ENCODE results near the gene MGAT4B.
"Not testable (repeated sequence)": the region's sequence is repeated elsewhere in the genome, so short reads cannot be mapped to it uniquely, and the experiment has no call there.

MGAT4B gene

DNA sequence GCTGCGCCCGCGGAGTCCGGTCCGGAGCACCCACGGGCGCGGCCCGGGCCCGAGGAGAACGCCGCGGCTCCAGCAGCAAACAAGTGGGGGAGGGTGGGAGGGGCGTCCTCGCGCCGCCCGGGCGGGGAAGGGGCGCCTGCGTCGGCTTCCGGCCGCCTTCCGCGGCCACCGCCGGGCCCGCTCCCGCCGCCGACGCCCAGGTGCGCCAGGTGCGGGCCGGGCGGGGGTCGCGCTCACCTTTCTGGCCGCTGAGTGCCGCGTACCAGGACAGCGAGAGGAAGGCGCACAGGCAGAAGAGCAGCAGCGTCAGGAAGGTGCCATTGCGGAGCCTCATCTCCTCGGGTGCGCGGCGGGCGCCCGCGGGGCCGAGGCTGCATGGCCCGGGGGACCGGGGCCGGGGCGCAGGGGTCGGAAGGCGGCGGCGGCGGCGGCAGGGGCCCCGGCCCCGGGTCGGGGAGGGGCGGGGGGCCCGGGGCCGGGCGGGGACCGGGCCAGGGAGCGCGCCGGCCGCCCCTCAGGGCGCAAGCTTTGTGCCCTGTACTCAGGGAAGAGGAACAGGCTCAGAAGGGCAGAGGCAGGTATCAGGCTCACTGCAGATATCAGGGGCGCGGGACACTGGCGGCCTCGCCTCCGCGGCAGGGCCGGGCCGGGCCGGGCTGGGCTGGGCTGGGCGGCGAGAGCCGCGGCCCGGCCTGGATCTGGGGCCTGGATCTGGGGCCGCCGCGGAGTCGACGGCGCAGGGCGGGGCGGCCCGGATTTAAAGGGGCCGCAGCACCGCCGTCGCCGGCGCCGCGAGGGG, at the start of gene MGAT4B:
Gene MGAT4B, minus strand, starts transcription at position 617 of the 799 bp plus-strand sequence. Its CDS starts 283 bp downstream, at position 334.
- DNase-seq: peak; percentile 33

DNA sequence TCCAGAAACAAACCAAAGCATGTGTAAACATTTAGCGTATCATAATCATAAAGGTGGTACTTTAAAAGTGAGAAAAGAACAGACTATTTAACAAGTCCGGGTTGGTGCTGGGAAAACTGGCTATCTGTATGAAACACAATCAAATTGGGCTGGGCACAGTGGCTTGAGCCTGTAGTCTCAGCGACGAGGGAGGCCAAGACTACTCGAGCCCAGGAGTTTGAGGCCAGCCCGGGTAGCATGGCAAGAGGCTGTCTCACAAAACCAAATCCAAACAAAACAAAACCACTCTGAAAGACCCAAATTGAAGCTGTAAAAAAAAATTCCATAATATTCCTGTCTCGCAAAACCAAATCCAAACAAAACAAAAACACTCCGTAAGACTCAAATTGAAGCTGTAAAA, 47.7 kb upstream of the MGAT4B start:
- no peak for DNase-seq

DNA sequence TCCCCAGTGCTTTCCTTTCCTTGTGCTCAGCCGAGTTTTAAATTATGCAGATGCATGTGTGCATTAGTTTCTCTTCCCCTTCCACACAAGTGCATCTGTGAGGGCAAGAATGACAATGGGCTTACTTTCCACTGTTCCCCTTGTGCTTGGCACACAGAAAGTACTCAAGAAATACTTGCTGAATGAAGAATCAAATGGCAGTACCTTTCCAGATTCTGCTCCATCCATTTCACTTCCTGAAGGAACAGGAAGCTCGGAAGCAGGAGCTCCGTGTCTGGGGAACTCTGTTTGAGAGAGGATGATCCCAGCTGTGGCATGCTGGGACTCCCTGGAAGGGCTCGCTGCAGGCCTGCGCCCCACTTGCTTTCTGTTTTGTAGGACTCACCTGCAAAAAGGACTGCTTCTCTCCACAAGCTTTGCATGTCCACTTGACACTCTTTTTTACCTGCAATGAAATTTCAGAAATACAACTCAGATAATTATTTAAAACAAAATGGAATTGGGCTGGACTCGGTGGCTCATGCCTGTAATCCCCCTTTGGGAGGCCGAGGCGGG, 46.4 kb upstream of the MGAT4B start:
- DNase-seq: no peak

DNA sequence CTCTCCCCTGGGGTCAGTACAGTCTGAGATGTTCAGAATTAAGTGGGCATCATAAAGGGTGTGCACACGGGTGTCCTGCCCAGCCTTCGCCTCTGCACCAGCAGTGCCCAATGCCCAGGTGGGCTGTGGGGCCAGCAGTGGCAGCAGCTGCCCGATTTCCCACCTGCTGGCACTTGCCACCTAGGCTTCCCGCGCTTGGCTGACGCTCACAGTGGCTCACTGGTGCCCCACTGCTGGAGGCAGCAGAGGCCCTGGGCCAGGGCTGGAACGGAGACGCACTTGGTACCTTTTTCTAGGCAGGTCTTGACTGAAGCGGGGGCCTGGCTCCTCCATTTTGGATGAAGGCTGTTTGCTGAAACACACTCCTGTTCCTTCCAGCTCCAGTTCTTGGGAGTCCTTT, 35.0 kb upstream of the MGAT4B start:
- DNase-seq: no peak

DNA sequence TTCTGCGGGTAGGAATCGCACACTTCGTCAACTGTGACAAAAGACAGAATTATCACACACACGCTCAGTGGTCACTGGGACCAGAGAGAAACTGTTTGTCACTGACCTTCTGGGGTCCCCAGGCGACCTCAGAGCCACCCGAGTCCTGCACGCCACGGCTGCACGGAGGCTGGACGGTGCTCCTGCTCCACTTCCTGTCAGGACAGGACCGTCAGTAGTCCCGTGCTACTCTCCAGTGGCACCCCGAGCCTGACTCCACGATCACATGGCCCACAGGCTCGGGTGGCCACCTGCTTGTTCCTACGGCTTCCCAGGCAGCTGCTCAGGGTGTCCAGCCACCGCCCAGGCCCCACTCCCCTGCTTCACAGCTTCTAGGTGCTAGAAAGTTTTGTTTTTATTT, 34.1 kb upstream of the MGAT4B start:
- no peak for DNase-seq

DNA sequence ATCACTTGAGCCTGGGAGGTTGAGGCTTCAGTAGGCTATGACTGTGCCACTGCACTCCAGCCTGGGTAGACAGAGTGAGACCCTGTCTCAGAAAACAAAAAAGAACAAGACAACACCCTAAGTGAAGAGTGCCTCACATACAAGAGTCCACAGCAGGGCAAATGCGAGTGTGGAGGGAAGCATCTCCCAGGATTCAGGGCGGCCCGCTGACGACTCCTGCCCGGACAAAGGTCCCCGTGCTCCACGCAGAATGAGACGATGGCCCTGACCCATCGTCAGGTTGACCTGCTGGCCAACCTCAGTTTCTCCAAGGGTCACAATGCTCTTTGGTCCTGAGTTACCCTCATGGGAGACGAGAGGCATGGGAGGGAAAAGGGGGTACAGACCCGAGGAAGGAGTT, 33.7 kb upstream of the MGAT4B start:
- no peak for DNase-seq

DNA sequence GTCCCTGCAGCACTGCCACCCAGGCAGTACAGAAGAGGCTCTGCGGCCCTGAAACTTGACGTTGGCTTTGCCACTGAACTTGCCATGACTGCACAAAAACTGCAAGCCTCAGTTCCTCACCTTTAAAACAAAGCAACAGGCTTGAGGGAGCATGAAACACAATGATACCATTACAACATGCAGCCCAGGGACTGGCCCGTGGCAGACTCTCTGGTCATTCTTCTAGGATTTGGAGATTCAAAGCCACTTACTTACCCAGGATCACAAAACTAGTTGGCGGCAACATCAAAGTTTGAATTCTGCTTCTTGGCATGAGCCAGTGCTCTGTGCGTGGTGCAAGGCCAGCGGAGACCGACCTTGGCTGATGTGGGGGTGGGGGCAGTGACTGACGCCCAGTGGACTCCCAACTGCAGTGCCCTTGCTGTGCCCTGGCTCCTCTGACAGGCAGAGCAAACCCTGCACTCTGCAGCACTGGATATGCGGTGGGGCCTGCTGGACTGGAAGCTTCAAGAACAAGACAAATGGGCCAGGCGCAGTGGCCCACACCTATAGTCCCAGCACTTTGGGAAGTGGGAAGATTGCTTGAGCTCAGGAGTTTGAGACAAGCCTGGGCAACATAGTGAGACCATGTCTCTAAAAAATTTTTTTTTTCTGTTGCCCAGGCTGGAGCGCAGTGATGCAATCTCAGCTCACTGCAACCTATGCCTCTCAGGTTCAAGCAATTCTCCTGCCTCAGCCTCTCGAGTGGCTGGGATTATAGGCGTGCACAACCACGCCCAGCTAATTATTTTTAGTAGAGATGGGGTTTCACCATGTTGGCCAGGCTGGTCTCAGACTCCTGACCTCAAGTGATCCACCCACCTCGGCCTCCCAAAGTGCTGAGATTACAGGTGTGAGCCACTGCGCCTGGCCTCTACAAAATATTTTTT, 32.9 kb upstream of the MGAT4B start:
- DNase-seq: no peak

DNA sequence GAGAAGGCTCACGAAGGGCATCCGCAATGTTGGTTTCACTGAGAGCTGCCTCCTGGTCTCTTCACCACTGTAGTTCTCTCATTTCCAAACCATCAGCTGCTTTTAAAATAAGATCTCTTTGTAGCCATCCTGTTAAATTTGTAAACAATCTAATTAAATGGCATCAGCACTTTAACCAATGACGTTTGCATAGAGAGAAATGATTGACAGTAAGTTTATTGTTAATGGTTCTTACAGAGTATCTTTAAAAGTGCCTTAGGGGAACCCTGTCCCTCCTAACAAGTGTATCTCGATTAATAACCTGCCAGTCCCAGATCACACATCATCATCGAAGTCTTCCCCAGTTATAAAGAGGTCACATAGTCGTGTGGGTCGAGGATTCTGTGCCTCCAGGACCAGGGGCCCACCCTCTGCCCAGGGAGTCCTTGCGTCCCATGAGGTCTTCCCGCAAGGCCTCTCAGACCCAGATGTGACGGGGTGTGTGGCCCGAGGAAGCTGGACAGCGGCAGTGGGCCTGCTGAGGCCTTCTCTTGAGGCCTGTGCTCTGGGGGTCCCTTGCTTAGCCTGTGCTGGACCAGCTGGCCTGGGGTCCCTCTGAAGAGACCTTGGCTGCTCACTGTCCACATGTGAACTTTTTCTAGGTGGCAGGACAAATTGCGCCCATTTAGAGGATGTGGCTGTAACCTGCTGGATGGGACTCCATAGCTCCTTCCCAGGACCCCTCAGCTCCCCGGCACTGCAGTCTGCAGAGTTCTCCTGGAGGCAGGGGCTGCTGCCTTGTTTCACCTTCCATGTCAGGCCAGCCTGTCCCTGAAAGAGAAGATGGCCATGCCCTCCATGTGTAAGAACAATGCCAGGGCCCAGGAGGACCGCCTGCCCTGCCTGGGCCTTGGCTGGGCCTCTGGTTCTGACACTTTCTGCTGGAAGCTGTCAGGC, 30.7 kb upstream of the MGAT4B start:
- no peak for DNase-seq

DNA sequence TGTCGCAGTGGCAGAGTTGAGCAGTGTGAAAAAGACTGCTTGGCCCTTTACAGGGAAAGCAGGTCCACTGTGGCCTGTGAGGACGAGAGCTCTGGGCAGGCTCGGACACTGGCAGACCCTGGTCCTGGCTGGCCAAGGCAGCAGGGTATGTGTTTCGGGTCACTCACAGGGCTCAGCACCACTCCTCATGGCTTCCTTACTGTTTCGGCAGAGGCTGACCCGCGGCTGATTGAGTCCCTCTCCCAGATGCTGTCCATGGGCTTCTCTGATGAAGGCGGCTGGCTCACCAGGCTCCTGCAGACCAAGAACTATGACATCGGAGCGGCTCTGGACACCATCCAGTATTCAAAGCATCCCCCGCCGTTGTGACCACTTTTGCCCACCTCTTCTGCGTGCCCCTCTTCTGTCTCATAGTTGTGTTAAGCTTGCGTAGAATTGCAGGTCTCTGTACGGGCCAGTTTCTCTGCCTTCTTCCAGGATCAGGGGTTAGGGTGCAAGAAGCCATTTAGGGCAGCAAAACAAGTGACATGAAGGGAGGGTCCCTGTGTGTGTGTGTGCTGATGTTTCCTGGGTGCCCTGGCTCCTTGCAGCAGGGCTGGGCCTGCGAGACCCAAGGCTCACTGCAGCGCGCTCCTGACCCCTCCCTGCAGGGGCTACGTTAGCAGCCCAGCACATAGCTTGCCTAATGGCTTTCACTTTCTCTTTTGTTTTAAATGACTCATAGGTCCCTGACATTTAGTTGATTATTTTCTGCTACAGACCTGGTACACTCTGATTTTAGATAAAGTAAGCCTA, 29.8 kb upstream of the MGAT4B start:
- DNase-seq: no peak

DNA sequence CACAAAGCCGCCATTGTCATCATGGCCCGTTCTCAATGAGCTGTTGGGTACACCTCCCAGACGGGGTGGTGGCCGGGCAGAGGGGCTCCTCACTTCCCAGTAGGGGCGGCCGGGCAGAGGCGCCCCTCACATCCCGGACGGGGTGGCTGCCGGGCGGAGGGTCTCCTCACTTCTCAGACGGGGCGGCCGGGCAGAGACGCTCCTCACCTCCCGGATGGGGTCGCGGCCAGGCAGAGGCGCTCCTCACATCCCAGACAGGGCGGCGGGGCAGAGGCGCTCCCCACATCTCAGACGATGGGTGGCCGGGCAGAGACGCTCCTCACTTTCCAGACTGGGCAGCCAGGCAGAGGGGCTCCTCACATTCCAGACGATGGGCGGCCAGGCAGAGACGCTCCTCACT, 28.2 kb upstream of the MGAT4B start:
- not testable (repeated sequence) for DNase-seq

DNA sequence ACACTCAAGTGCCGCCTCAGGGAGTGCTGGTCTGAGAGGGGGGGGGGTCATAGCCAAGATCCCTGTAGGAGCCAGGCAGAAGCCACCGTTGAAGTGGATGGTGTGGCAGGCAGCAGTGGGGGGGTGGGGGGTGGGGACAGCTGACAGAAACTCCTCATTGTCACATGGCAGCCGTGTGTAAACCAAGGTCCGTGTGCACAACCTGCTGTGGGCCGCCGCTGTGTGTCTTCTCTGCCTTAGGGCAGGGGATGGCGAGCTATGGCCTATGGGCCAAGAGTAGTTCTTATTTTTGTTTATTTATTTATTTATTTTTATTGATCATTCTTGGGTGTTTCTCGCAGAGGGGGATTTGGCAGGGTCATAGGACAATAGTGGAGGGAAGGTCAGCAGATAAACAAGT, 27.5 kb upstream of the MGAT4B start:
- no peak for DNase-seq

DNA sequence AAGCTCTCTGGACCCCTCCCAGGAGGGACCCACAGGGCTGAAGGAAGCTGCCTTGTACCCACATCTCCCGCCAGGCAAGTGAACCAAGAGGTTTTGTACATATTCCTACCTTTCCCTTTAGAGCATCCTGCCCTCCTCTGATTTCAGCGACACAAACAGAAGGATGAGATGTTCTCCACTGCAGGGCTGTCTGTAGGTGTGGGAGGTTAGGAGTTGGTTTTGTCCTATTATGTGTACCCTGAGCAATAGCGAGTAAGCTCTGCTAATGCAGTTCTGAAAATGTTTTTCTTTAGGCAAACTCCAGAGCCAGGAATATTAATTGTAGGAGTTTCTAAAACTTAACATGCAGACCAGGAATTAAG, 27.0 kb upstream of the MGAT4B start:
- no peak for DNase-seq

DNA sequence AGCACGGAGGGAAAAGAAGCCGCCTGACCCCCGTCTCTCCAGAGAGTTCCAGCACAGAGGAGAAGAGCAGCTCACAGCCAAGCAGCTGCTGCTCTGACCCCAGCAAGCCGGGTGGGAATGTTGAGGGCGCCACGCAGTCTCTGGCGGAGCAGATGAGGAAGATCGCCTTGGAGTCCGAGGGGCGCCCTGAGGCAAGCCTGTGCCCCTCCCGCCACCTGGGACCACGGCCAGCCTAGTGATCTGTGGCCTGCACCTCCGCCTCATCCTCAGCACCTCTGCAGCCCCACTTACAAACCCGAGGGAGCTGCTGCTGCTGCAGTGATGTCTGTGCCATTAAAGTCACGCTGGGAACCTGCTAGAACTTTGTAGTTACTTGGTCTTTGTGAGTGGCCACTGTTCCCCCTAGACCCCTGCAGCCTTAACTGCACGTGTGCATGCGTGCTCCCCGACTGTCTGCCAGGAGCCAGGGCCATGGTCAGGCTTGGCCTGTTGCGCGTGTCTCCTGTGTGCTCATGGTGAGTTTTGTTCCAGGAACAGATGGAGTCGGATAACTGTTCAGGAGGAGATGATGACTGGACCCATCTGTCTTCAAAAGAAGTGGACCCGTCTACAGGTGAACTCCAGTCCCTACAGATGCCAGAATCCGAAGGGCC, 26.5 kb upstream of the MGAT4B start:
- no peak for DNase-seq

DNA sequence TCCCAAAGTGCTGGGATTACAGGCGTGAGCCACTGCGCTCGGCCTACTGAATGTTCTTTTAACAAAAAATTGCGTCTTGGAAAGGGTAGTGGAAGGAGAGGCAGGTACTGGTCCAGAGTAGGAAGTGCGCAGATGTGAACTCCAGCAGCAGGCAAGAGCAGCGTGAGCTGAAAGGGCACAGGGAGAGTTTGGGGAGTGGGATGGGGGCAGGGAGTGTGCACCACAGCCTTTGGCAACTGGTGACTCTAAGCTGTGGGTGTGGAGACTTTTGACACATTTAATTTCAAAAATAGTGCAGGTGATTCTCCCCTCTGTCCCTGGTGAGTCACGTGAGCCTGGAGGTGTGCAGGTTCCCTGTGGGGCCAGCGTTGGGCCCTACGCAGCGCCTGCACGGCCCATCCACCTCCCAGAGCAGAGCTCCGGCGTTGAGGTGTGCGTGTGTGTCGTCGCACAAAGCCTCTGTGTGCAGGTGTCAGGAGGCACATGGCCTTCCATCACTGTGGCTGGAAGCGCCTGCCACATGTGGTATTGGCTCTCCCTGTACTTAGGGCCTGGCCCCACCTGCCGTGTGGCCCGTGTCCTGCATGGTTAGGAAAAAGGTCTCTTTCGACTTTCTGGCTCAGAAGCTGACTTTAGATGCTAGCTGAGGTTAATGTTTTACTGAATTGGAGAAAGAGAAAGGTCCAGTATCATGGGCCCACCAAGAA, 25.5 kb upstream of the MGAT4B start:
- DNase-seq: no peak

DNA sequence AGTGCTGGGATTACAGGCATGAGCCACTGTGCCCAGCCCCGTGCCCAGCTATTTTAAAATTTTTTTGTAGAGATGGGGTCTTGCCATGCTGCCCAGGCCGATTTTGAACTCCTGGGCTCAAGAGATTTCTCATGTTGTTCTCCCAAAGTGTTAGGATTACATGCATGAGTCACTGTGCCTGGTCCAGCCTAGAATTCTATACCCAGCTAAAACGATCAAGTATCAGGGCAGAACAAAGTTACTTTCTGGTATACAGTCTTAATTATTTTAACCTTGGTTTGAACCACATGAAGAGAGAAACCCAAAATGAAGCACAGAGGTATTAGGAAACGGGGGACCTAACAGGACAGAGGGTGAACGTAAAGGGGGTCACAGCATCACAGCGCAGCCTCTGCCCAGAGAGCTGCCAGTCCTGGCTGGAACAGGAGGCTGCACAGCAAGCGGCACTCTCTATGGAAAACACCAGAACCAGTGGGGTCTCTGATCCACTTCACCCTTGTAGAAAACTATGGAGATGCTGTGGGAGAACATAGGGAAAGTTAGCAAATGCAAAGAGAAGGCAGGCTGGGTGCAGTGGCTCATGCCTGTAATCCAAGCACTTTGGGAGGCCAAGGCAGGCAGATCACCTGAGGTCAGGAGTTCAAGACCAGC, 24.3 kb upstream of the MGAT4B start:
- DNase-seq: no peak

DNA sequence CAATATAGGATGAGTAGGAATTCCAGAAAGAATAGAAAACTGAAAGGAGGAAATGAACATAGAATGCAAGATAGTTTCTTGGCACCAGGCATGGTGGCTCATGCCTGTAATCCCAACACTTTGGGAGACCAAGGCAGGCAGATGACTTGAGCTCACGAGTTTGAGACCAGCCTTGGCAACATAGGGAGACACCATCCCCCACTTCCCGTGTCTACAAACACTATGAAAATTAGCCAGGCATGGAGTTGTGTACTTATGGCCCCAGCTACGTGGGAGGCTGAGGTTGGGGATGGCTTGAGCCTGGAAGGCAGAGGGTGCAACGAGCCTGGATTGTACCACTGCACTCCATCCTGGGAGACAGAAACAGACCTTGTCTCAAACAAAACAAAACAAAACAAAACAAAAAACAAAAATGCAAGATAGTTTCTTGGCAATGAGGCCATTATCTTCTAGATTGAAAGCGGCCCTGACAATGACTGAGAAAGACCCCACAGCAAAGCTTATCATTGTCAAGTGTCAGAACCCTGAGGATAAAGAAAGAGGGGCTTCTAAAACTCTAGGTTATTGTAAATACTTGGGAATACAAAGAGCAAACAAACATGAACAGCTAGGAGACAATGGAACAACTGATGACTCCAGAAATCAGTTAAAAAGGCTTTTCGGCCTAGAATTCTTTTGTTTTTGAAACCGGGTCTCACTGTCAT, 23.2 kb upstream of the MGAT4B start:
- no peak for DNase-seq

DNA sequence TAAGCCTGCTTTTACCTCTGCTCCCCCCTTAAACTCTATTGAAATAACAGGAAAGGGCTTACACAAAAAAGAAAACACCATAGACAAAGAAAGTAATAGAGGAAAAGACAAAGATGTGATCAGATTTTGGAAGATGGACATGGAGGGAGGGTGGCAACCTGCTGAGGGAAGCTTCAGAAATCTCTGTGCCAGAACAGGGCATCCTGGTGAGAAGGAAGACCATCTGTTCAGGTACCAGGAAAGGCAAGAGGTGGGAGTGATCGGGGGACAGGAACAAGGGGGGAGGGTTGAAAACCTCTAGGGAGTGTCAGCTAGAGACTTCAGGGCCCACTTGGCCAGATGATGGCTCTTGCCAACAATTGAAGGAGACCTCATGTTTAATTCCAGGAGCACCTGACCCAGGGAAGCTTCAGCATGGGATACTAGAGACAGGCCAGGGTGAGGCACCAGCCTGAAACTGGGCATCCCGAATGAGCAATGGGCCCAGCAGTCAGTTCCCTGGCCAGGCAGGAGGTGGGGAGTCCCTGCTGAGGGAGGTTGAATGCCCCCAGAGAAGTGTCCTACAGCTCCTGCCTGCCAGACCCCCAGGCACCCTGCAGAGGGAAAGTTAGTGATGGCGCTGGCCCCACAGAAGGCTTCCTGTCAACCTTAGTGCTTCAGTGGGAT, 22.2 kb upstream of the MGAT4B start:
- DNase-seq: no peak

DNA sequence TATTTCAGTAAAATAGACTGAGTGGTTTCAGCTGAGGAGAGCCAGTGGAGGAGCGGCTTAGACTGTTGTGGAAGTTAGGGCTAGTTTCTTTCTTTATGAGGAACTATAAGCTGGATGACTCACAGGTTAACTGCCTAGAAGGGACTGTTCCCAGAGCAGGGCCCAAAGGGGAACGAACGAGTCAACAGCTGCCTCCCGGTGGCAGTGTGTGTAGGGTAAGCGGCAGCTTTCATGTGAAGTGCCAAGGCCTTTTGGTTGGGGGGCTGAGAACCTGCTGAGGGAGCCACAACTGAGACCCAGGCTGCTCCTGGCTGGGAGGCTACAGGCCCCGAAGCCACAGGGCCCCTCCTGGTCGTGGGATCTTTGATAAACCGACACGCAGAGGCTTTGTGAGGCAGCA, 21.0 kb upstream of the MGAT4B start:
- no peak for DNase-seq

Measured in GOT3 (cell line).